Fibroblast of pulmonary artery (primary cell): ENCODE measurements around the gene SLC25A11.
A peak's percentile ranks its signal among the peaks of the same experiment; 100 is the strongest.

ENCODE experiments used
- DNase-seq: peaks from one replicate; pipeline ENCODE4 v3.0.0-alpha.2; 2010; ENCODE audit warnings: low read depth
- H3K4me3 ChIP-seq: replicated peaks from 2 replicates; pipeline ENCODE4 v1.5.1; 2011; ENCODE audit warnings: low read depth, mild to moderate bottlenecking, control low read depth, low read length, moderate library complexity
- TF ChIP-seq, protein P1 (sequence below): IDR thresholded peaks from 2 replicates; pipeline ENCODE4 v1.5.1; 2011; ENCODE audit warnings: mild to moderate bottlenecking, control low read depth, low read length, inconsistent platforms; ENCODE audit errors: missing control alignments

SLC25A11 gene

DNA sequence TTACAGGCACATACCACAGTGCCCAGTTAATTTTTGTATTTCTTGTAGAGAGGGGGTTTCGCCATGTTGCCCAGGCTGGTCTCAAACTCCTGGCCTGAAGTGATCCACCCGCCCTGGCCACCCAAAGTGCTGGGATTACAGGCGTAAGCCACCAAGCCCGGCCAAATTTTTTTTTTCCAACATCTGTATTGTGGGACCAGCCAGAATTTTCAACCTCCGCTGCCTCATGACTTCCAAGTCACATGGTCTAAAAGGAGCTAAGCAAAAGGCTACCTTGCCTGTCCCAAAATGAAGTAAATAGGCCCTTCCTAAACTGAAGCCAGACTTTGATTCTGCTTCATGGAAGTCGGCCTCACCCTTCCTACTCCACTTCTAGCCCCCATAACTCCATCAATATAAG, 32.0 kb upstream of the SLC25A11 start:
- TF ChIP-seq, protein P1, sequence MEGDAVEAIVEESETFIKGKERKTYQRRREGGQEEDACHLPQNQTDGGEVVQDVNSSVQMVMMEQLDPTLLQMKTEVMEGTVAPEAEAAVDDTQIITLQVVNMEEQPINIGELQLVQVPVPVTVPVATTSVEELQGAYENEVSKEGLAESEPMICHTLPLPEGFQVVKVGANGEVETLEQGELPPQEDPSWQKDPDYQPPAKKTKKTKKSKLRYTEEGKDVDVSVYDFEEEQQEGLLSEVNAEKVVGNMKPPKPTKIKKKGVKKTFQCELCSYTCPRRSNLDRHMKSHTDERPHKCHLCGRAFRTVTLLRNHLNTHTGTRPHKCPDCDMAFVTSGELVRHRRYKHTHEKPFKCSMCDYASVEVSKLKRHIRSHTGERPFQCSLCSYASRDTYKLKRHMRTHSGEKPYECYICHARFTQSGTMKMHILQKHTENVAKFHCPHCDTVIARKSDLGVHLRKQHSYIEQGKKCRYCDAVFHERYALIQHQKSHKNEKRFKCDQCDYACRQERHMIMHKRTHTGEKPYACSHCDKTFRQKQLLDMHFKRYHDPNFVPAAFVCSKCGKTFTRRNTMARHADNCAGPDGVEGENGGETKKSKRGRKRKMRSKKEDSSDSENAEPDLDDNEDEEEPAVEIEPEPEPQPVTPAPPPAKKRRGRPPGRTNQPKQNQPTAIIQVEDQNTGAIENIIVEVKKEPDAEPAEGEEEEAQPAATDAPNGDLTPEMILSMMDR, result no peak
- H3K4me3 ChIP-seq, result no peak overlapping the region
- DNase-seq, result no peak

DNA sequence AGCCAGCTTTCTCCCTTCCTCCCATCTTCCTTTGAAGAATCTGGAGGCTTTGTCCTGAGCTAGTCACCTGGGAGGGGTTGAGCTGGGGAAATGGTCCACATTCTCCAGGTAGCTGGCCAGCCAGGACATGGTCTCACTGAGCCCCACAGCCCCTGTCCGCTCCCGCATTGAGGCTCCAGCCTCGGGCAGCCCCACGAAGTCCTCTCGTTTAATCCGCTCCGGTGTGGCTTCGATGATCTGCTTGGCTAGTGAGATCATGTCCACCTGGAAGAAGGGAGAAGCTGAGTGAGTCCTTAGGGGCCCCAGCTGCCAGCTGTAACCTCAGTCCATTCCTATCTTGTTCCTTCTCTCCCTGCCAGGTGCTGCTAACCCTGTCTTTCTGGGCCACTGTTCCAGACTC, 30.4 kb upstream of the SLC25A11 start:
- TF ChIP-seq, protein P1, result no peak
- no peak overlapping the region for H3K4me3 ChIP-seq

DNA sequence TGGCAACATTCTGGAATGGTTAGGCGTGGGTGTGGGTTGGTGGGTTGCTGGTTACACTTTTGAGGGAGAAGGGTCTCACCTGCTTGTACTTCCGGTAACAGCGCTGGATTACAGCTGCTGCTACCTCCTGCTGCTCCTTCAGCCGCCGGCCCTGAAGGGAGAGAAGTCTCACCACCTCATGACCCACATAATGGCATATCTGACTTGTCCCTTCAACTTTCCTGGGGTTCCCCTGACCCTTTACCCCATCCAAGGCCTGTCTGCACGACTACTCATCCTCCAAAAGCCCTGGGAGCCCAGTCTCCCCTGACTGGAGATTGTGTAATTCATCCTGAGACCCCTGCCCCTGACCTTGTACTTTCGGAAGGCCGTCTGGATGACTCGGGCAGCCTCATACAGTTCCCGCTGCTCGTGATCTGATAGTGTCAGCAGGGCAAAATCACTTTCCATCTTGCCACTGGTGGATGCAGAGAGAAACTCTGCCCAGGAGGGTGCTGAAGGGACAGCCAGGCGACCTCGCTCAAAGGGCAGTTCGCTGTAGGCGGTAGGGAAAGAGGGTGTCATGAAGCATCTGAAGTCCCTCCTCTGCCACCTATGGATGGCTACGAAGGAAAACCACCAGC, 29.8 kb upstream of the SLC25A11 start:
- H3K4me3 ChIP-seq, result peak overlapping the region; percentile 94
- no peak for DNase-seq
- TF ChIP-seq, protein P1, result no peak

More for the DNA sequence above, 30.4 kb upstream of the SLC25A11 start:
- no peak for DNase-seq

DNA sequence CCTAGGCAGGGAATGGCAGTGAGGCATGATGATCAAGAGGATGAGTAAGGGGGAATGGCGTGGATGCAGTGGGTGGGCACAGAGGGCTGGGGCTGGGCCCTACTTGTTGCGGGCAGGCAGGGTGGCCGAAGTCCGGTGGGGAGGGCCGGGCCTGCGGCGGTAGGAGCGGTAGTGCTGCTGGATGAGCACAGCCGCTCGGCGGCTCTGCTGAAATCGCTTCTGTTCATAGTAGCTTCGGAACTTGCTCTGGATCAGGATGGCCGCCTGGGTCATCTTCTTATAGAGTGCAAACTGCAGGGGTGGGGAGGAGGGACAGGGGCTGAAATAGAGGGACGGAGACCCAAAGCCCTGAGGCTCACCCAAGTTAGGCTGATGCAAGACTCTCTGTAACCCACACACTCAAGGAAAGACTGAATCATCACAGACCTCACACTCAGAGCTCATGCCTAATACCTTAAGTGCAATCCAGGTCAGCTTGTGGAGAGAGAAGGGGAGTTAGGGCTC, 29.3 kb upstream of the SLC25A11 start:
- H3K4me3 ChIP-seq, result peak overlapping the region; percentile 94
- TF ChIP-seq, protein P1, result no peak
- DNase-seq, result peak; percentile 91

DNA sequence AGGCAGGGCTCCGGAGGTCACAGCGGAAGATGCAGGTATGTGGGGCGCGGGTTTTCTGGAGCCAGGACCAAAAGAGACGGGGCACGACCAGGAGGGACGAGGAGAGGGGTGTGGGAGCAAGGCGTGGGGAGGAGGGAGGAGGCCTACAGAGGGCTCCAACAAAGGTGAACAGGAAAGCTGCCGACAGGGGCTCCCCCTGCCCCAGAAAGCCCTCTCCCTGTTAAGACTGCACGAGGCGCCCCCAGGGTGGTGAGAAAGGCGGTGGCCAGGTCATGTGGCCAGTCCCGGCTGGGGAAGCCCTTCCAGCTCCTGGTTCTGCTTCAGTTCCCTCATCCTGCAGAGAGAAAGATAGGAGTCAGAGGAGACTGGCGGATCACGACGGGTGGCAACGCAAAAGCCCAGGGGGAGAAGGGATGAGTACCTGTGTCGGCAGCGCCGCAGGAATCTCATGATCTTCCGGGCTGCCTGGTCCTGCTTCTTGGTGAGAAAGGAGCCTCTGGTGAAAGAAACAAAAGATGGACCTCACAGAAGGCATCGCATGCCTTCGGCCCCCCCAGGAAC, 28.7 kb upstream of the SLC25A11 start:
- H3K4me3 ChIP-seq, result peak overlapping the region; percentile 94
- TF ChIP-seq, protein P1, result no peak
- DNase-seq, result no peak

DNA sequence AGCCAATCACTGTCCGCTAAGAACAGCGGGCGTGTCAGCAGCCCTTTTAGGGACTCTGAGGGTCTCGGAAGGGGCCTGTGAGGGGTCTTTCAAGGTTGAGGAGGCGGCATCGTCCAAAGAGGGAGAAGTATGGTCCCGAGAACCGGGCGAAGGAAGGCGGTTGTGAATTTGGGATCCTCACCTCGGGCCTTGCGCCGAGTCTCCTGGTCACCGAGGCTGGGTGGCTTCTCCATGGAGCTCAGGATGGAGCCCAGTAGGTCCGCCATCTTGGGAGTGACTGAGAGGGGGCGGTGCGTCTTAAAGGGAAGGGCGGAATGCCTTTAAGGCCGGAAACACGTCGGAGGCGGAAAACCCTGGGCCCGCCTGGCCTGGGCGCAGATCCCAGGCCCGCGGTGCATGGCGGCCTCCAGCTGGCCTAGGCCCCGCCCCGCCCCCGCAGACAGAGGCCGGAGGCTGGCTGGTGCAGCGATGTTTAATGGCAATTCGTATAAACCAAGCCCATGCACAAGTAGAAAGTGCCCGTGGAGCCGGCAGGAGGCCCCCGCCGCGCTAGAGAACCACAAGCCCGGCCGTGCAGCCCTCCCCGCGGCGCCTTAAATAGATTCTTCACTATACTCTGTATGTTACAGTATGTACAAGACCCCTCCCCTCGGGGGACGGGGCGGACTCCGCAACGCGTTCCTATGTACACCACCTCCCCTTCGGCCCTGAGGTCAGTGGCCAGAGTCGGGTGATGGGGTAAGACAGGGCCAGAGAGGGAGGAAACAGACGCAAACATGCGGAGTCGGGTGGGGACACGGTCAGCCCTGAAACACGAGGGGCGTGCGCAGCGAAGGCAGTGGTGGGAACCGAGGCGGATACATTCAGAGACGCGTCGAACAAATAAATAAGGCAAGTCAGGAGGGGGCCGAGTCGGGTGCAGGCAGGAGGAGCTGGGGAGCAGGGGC, 28.0 kb upstream of the SLC25A11 start, which contains the start of gene SPAG7:
Gene SPAG7, minus strand, starts transcription at position 279 of the 947 bp plus-strand sequence. Its CDS starts 13 bp downstream, at position 266.
- H3K4me3 ChIP-seq, result peak within 1 kb of the TSS; percentile 94
- peak; percentile 99 for DNase-seq
- TF ChIP-seq, protein P1, result no peak
